ENCODE measurements around the gene PRKAG2.

PRKAG2 gene

DNA sequence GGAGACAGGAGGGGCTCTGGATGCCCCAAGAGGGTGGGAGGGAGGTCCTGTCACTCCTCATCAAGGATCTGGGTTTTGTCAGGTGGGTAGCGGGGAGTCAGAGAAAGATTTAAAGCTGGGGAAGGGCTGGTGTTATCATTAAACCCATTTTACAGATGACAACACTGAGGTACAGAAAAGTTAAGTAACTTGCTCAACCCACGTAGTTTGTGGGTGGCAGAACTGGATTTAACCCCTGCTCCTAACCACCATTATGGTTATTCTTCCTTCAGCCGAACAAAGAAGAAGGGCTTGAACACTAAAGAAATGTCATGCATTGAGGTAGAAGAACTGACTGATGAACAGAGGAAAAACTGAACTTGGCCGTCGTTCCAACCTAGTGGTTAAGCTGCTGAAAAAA, 24.9 kb upstream of the PRKAG2 start:
- Histone ChIP-seq H3K27ac (ENCODE audit: low read depth, low read length) (no peak overlapping the region), H3K36me3 (ENCODE audit: control insufficient read depth in 5 of 5, insufficient read depth in 5 of 5, low read length in 5 of 5) (no peaks in the 10 kb centered on the region), H3K4me3 (ENCODE audit: low read depth in 1 of 5, low read length in 5 of 5) (no peak overlapping the region), H3K9me3 (ENCODE audit: control insufficient read depth in 5 of 5, low read length in 5 of 5) (no peaks in the 10 kb centered on the region), H3K9ac (ENCODE audit: low read length in 5 of 5) (no peak overlapping the region), H3K4me1 (ENCODE audit: control insufficient read depth in 5 of 5, insufficient read depth in 5 of 5, low read length in 5 of 5) (peaks cover 2 to 15% (median 9%) of the 10 kb centered on the region in 5 donors), H3K27me3 (ENCODE audit: control insufficient read depth in 5 of 5, insufficient read depth in 4 of 5, low read length in 5 of 5) (peaks cover 0 to 5% (median 0%) of the 10 kb centered on the region in 5 donors)

DNA sequence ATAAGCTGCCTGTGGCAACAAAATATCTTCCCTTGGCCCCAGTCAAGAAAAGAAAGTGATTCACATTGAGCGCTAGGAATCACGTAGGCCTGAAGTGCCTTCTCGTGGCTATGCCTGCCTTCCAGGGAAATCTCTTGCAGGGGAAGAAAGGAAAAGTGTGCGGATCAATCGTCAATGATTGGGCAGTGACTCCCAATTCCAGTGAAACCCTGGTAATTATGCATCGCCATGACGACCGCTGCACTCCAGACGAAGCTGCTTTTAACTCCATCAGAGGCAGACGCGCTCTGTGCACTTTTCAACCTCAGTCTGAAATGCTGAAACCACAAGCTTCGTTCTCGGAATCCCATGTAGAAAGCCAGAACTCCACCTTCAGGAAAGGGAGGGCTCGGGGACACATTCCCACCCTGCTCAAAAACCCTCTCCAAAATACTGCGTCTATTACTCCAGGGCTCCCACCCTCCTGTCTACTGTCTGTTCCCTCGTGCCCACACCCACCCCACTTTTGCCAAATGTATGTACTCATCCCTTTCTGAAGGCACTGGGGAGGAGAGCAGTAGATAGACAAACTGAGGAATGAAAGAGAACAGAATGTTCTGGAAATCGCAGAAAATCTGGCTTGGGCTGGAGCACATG, 24.2 kb upstream of the PRKAG2 start:
- peaks cover 3 to 15% (median 9%) of the 10 kb centered on the region in 5 donors for H3K4me1 ChIP-seq (ENCODE audit: control insufficient read depth in 5 of 5, insufficient read depth in 5 of 5, low read length in 5 of 5)
- H3K4me3 ChIP-seq (ENCODE audit: low read depth in 1 of 5, low read length in 5 of 5), result peak overlapping the region in 3 of 5 donors; percentile 14 to 47 (median 42)
- H3K9me3 ChIP-seq (ENCODE audit: control insufficient read depth in 5 of 5, low read length in 5 of 5), result no peaks in the 10 kb centered on the region
- H3K36me3 ChIP-seq (ENCODE audit: control insufficient read depth in 5 of 5, insufficient read depth in 5 of 5, low read length in 5 of 5), result no peaks in the 10 kb centered on the region
- H3K27ac ChIP-seq (ENCODE audit: low read depth, low read length), result no peak overlapping the region
- H3K27me3 ChIP-seq (ENCODE audit: control insufficient read depth in 5 of 5, insufficient read depth in 4 of 5, low read length in 5 of 5), result peaks cover 0 to 5% (median 0%) of the 10 kb centered on the region in 5 donors
- peak overlapping the region in 1 of 5 donors; percentile 5 for H3K9ac ChIP-seq (ENCODE audit: low read length in 5 of 5)

DNA sequence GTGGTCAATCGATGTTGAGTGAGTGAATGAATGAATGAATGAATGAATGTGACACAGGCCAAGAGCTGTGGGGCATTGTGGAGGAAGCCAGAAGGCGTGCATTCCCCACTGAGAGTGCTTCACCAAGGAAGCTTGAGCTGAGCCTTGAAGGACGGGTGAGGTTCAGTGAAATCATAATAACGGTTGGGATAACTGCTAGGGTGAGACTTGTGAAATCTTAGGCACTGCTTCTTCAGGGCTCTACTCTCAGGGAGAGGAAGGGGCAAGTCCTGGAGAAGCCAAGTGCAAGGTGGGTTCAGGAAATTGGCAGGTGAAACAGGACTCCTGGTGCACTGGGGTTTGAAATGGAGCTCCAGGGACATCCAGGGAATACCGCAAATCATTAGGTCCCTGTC, 23.7 kb upstream of the PRKAG2 start:
- Histone ChIP-seq H3K36me3 (ENCODE audit: control insufficient read depth in 5 of 5, insufficient read depth in 5 of 5, low read length in 5 of 5) (no peaks in the 10 kb centered on the region), H3K9me3 (ENCODE audit: control insufficient read depth in 5 of 5, low read length in 5 of 5) (no peaks in the 10 kb centered on the region), H3K27ac (ENCODE audit: low read depth, low read length) (no peak overlapping the region), H3K9ac (ENCODE audit: low read length in 5 of 5) (no peak overlapping the region), H3K4me3 (ENCODE audit: low read depth in 1 of 5, low read length in 5 of 5) (peak overlapping the region in 1 of 5 donors; percentile 47), H3K27me3 (ENCODE audit: control insufficient read depth in 5 of 5, insufficient read depth in 4 of 5, low read length in 5 of 5) (peaks cover 0 to 5% (median 0%) of the 10 kb centered on the region in 5 donors), H3K4me1 (ENCODE audit: control insufficient read depth in 5 of 5, insufficient read depth in 5 of 5, low read length in 5 of 5) (peaks cover 3 to 15% (median 9%) of the 10 kb centered on the region in 5 donors)

GRCh38 chr7:151899513-151900360, 22.8 kb upstream of the PRKAG2 start:
- no peaks in the 10 kb centered on the region for H3K9me3 ChIP-seq (ENCODE audit: control insufficient read depth in 5 of 5, low read length in 5 of 5)
- no peaks in the 10 kb centered on the region for H3K36me3 ChIP-seq (ENCODE audit: control insufficient read depth in 5 of 5, insufficient read depth in 5 of 5, low read length in 5 of 5)
- no peak overlapping the region for H3K27ac ChIP-seq (ENCODE audit: low read depth, low read length)
- H3K4me1 ChIP-seq (ENCODE audit: control insufficient read depth in 5 of 5, insufficient read depth in 5 of 5, low read length in 5 of 5), result peaks cover 3 to 15% (median 9%) of the 10 kb centered on the region in 5 donors
- peaks cover 0 to 5% (median 0%) of the 10 kb centered on the region in 5 donors for H3K27me3 ChIP-seq (ENCODE audit: control insufficient read depth in 5 of 5, insufficient read depth in 4 of 5, low read length in 5 of 5)
- H3K9ac ChIP-seq (ENCODE audit: low read length in 5 of 5), result no peak overlapping the region
- H3K4me3 ChIP-seq (ENCODE audit: low read depth in 1 of 5, low read length in 5 of 5), result no peak overlapping the region

DNA sequence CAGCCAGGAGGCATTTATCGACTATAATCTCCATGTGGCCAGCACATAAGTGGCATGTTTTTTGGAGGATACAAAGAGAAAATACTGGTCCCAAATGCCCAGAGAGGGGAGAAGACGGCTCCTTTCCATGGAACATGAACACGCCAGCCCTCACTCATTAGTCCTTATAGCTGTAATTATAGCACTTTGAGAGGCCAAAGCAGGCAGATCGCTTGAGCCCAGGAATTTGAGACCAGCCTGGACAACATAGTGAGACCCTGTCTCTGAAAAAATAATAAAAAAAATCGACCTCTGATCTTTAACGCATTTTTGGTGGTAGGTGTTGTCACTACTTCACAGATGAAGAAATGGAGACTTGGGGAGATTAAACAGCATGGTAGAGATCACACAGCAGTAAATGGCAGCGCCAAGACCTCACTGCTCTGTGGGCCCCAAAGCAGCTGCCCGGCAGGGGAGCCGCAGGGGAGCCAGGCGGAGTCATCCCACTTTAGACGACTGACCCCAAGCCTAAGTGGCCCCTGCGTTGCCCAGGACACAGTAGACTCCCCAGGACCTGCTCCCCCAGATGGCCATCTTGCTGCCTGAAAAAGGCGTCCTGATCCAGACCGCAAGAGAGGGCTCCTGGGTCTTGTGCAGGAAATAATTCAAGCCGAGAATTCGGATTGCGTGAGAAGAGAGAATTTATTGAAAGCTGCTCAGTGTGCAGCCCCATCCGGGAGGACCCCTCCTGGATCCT, 21.2 kb upstream of the PRKAG2 start:
- Histone ChIP-seq H3K4me3 (ENCODE audit: low read depth in 1 of 5, low read length in 5 of 5) (no peak overlapping the region), H3K9me3 (ENCODE audit: control insufficient read depth in 5 of 5, low read length in 5 of 5) (no peaks in the 10 kb centered on the region), H3K27me3 (ENCODE audit: control insufficient read depth in 5 of 5, insufficient read depth in 4 of 5, low read length in 5 of 5) (peaks cover 0 to 5% (median 2%) of the 10 kb centered on the region in 5 donors), H3K36me3 (ENCODE audit: control insufficient read depth in 5 of 5, insufficient read depth in 5 of 5, low read length in 5 of 5) (no peaks in the 10 kb centered on the region), H3K9ac (ENCODE audit: low read length in 5 of 5) (no peak overlapping the region), H3K27ac (ENCODE audit: low read depth, low read length) (no peak overlapping the region), H3K4me1 (ENCODE audit: control insufficient read depth in 5 of 5, insufficient read depth in 5 of 5, low read length in 5 of 5) (peaks cover 3 to 15% (median 9%) of the 10 kb centered on the region in 5 donors)

DNA sequence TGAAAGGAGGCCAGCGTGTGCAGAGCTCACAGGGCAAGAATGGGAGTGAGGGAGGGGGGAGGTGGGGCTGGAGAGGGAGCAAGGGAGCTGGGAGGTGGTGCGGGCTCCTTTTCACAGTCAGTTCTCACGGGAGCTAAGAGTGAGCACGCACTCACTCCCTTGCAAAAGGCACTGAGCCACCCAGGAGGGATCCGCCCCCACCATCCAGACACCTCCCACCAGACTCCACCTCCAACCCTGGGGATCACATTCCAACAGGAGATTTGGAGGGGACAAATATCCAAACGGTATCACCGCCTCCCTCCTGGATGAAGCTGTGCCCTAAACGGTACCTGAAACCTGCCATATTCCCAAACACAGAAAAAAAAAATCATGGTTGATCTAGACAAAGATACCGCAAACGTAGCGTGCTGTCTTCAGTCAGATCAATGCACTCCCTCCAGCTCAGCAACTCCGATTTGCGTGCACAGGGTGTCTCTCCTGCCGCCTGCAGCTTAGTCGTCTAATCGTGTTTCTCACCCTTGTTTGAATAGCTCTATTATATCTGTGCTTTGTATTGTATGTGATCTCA, 20.3 kb upstream of the PRKAG2 start:
- Histone ChIP-seq H3K9me3 (ENCODE audit: control insufficient read depth in 5 of 5, low read length in 5 of 5) (no peaks in the 10 kb centered on the region), H3K9ac (ENCODE audit: low read length in 5 of 5) (no peak overlapping the region), H3K4me3 (ENCODE audit: low read depth in 1 of 5, low read length in 5 of 5) (no peak overlapping the region)

DNA sequence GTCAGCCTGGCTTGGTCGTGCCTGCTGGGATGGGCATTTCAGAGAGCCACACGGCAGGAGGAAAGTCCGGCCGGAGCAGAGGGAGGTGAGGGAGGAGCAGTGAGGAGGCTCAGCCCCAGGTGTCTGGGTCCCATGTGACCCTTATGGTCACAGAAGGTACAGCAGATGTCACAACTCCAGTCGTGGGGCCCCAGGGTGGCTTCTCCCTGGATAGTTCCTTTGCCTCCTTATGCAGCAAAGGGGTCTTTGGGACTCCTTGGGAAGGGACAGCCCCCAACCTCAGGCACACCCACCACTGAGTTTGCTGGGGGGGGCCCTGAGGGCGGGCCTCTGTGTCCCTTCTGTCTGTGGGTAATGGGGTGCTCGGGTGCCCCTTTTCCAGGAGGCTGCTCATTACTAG, 19.6 kb upstream of the PRKAG2 start:
- no peak overlapping the region for H3K4me3 ChIP-seq (ENCODE audit: low read depth in 1 of 5, low read length in 5 of 5)
- H3K9me3 ChIP-seq (ENCODE audit: control insufficient read depth in 5 of 5, low read length in 5 of 5), result no peaks in the 10 kb centered on the region
- H3K4me1 ChIP-seq (ENCODE audit: control insufficient read depth in 5 of 5, insufficient read depth in 5 of 5, low read length in 5 of 5), result peaks cover 3 to 15% (median 9%) of the 10 kb centered on the region in 5 donors
- no peak overlapping the region for H3K27ac ChIP-seq (ENCODE audit: low read depth, low read length)
- H3K36me3 ChIP-seq (ENCODE audit: control insufficient read depth in 5 of 5, insufficient read depth in 5 of 5, low read length in 5 of 5), result no peaks in the 10 kb centered on the region
- no peak overlapping the region for H3K9ac ChIP-seq (ENCODE audit: low read length in 5 of 5)
- peaks cover 0 to 5% (median 2%) of the 10 kb centered on the region in 5 donors for H3K27me3 ChIP-seq (ENCODE audit: control insufficient read depth in 5 of 5, insufficient read depth in 4 of 5, low read length in 5 of 5)

More for the DNA sequence above, 20.3 kb upstream of the PRKAG2 start:
- peaks cover 0 to 5% (median 2%) of the 10 kb centered on the region in 5 donors for H3K27me3 ChIP-seq (ENCODE audit: control insufficient read depth in 5 of 5, insufficient read depth in 4 of 5, low read length in 5 of 5)
- H3K4me1 ChIP-seq (ENCODE audit: control insufficient read depth in 5 of 5, insufficient read depth in 5 of 5, low read length in 5 of 5), result peaks cover 3 to 15% (median 9%) of the 10 kb centered on the region in 5 donors
- no peaks in the 10 kb centered on the region for H3K36me3 ChIP-seq (ENCODE audit: control insufficient read depth in 5 of 5, insufficient read depth in 5 of 5, low read length in 5 of 5)
- no peak overlapping the region for H3K27ac ChIP-seq (ENCODE audit: low read depth, low read length)

- Histone ChIP-seq H3K27me3 (ENCODE audit: control insufficient read depth in 5 of 5, insufficient read depth in 4 of 5, low read length in 5 of 5) (peaks cover 0 to 6% (median 5%) of the 10 kb centered on the region in 5 donors), H3K9me3 (ENCODE audit: control insufficient read depth in 5 of 5, low read length in 5 of 5) (no peaks in the 10 kb centered on the region), H3K27ac (ENCODE audit: low read depth, low read length) (no peak overlapping the region), H3K4me1 (ENCODE audit: control insufficient read depth in 5 of 5, insufficient read depth in 5 of 5, low read length in 5 of 5) (peaks cover 2 to 12% (median 7%) of the 10 kb centered on the region in 5 donors), H3K36me3 (ENCODE audit: control insufficient read depth in 5 of 5, insufficient read depth in 5 of 5, low read length in 5 of 5) (no peaks in the 10 kb centered on the region), H3K9ac (ENCODE audit: low read length in 5 of 5) (no peak overlapping the region), H3K4me3 (ENCODE audit: low read depth in 1 of 5, low read length in 5 of 5) (no peak overlapping the region)
Observed at GRCh38 chr7:151896086-151896485, 19.2 kb upstream of the PRKAG2 start.

DNA sequence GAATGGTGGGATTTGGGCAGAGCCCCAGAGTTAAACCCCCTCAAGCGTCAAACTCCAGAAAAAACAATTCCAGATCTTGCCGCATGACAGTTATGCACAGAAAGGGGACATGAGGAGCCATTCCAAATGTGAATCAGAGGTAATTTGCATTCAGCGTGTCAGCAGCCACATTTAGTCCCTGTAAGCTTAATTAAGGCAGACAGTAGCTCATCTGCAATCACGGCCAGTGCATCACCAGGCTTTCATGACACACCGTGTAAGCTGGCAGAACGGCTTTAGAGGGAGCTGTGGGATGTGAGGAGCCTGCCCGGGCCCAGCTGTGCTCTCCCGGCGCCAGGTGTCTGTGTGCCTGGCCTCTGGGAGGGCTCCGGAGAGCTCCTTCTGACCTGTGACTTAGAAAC, 18.7 kb upstream of the PRKAG2 start:
- peaks cover 0 to 8% (median 5%) of the 10 kb centered on the region in 5 donors for H3K27me3 ChIP-seq (ENCODE audit: control insufficient read depth in 5 of 5, insufficient read depth in 4 of 5, low read length in 5 of 5)
- H3K4me3 ChIP-seq (ENCODE audit: low read depth in 1 of 5, low read length in 5 of 5), result no peak overlapping the region
- H3K9ac ChIP-seq (ENCODE audit: low read length in 5 of 5), result no peak overlapping the region
- no peak overlapping the region for H3K27ac ChIP-seq (ENCODE audit: low read depth, low read length)
- H3K36me3 ChIP-seq (ENCODE audit: control insufficient read depth in 5 of 5, insufficient read depth in 5 of 5, low read length in 5 of 5), result no peaks in the 10 kb centered on the region
- H3K9me3 ChIP-seq (ENCODE audit: control insufficient read depth in 5 of 5, low read length in 5 of 5), result no peaks in the 10 kb centered on the region
- peaks cover 0 to 8% (median 6%) of the 10 kb centered on the region in 5 donors for H3K4me1 ChIP-seq (ENCODE audit: control insufficient read depth in 5 of 5, insufficient read depth in 5 of 5, low read length in 5 of 5)
